ENCODE measurements around the gene RNF125.

- TF ChIP-seq CTCF (conservative IDR thresholded peaks at IDR 0.05; ENCODE audit: low read depth in 2 of 2), result no peak
- TF ChIP-seq EZH2phosphoT487 (IDR thresholded peaks at IDR 0.05; ENCODE audit: unreplicated experiment), result no peak
- no peak for TF ChIP-seq CREB1 (CRISPR knock-in tag; IDR thresholded peaks at IDR 0.05; ENCODE audit: low read depth)
- no peak for TF ChIP-seq EZH2 (IDR thresholded peaks at IDR 0.05; ENCODE audit: low read depth, unreplicated experiment)
These were observed 40.0 kb upstream of the RNF125 start for GRCh38 chr18:31978616-31979015.

All from GM23338 (cell line).